GM12875 (cell line): Measurements from ENCODE around the gene FLT1.

Experiments used
- H3K4me3 ChIP-seq: one replicate; pipeline ENCODE4 v1.5.1; 2011; ENCODE audit warnings: low read depth, low read length, control low read depth
- CTCF ChIP-seq: IDR thresholded peaks from 2 replicates; pipeline ENCODE4 v1.5.1; 2011; ENCODE audit warnings: low read depth, mild to moderate bottlenecking, control low read depth, inconsistent platforms, low read length, moderate library complexity, borderline replicate concordance; ENCODE audit not compliant: insufficient read depth

Gene FLT1

GRCh38 chr13:28420704-28421103 lies 74.2 kb downstream of the FLT1 start:
- no peak overlapping the region for H3K4me3 ChIP-seq
- no peak for TF ChIP-seq CTCF

GRCh38 chr13:28415994-28416421 lies 78.9 kb downstream of the FLT1 start:
- H3K4me3 ChIP-seq = no peak overlapping the region
- no peak for TF ChIP-seq CTCF

- TF ChIP-seq CTCF = no peak
- H3K4me3 ChIP-seq = no peak overlapping the region
These were observed 80.9 kb downstream of the FLT1 start for GRCh38 chr13:28413999-28414398.

GRCh38 chr13:28412981-28413380 lies 81.9 kb downstream of the FLT1 start:
- TF ChIP-seq CTCF = no peak
- no peak overlapping the region for H3K4me3 ChIP-seq

GRCh38 chr13:28411831-28412353 lies 83.0 kb downstream of the FLT1 start:
- no peak for TF ChIP-seq CTCF
- no peak overlapping the region for H3K4me3 ChIP-seq

- no peak for TF ChIP-seq CTCF
- no peak overlapping the region for H3K4me3 ChIP-seq
These were observed 84.8 kb downstream of the FLT1 start for GRCh38 chr13:28410096-28410495.

GRCh38 chr13:28409648-28410047 lies 85.3 kb downstream of the FLT1 start:
- H3K4me3 ChIP-seq = no peak overlapping the region
- no peak for TF ChIP-seq CTCF
